K562 (cell line): ENCODE measurements around the gene NIPAL4. TPM values are rescaled to one million over a fixed set of nuclear protein-coding genes. Genes with fewer than 3 reads are reported as not detected.

Experiments used
- ATAC-seq: fragments of 200-7000 bp; cut with Tn5 transposase; 3 replicates; pipeline ENCODE4 v1.9.1; 2020; ENCODE audit warnings: moderate library complexity
- BruUV-seq: library from RNA; stranded (reverse); fragments of 400-500 nt; replicated peaks from 2 replicates; lab custom pipeline; 2021; lab: Mats Ljungman, UMichigan
- CTCF ChIA-PET: fragments of 300-600 bp; formaldehyde crosslinking; extraction: SDS; loops from one replicate; lab custom pipeline; 2021; ENCODE audit warnings: low intra/inter-chr PET ratio; lab: Yijun Ruan, JAX
- POLR2A ChIA-PET: fragments of 300-600, 350-650 bp; sonication (Branson Sonifier 250); formaldehyde crosslinking; extraction: SDS; loops from one replicate; lab custom pipeline; 2021; ENCODE audit warnings: antibody characterized with exemption, inconsistent platforms; lab: Yijun Ruan, JAX
- DNase-seq, 4 experiments: peaks; one replicate each; pipeline versions ENCODE4 v3.0.0 to v3.0.0-alpha.2; 2011 to 2018; ENCODE audit warnings: low spot score in 3 of 4, mixed read lengths in 3 of 4; ENCODE audit errors: extremely low read depth in 1 of 4
- FAIRE-seq: peaks from 2 replicates; lab custom pipeline; 2011; peaks lifted over from hg19 to GRCh38; lab: Jason Lieb, UNC
- H2AFZ ChIP-seq: 2 replicates; pipeline ENCODE4 v1.6.0; 2011; ENCODE audit warnings: low read depth, low read length, control low read depth, inconsistent platforms
- H3K27ac ChIP-seq: fragments of 200-600 bp; 3 replicates; pipeline ENCODE4 v1.8.0; 2011; ENCODE audit warnings: low read depth, mild to moderate bottlenecking, control low read depth, inconsistent platforms, low read length, moderate library complexity, mixed read lengths; ENCODE audit errors: extremely low read depth
- H3K27me3 ChIP-seq, 2 experiments: fragments of 300-600 bp in 1 of 2; 2 replicates in 1 of 2; 3 replicates in 1 of 2; pipeline versions ENCODE4 v1.6.0 to v1.8.0; 2011; ENCODE audit warnings: inconsistent platforms in 2 of 2, low read length in 2 of 2, mild to moderate bottlenecking in 1 of 2, mixed read lengths in 1 of 2, moderate library complexity in 1 of 2; ENCODE audit not compliant: control insufficient read depth in 2 of 2, insufficient read depth in 2 of 2
- H3K36me3 ChIP-seq: fragments of 300-600 bp; 3 replicates; pipeline ENCODE4 v1.8.0; 2011; ENCODE audit warnings: mild to moderate bottlenecking, low read length, inconsistent platforms; ENCODE audit not compliant: control insufficient read depth, insufficient read depth
- H3K4me1 ChIP-seq, 2 experiments: fragments of 200-600 bp in 1 of 2; replicated peaks in 1 of 2; 2 replicates in 1 of 2; 3 replicates in 1 of 2; pipeline versions ENCODE4 v1.5.1 to v1.8.0; 2011; ENCODE audit warnings: inconsistent platforms in 2 of 2, low read length in 2 of 2, mild to moderate bottlenecking in 1 of 2, mixed read lengths in 1 of 2, moderate library complexity in 1 of 2; ENCODE audit not compliant: control insufficient read depth in 2 of 2, insufficient read depth in 2 of 2
- H3K4me2 ChIP-seq: 2 replicates; pipeline ENCODE4 v1.6.1; 2011; ENCODE audit warnings: low read length, control low read depth, inconsistent platforms, mixed read lengths; ENCODE audit not compliant: insufficient read depth
- H3K4me3 ChIP-seq: fragments of 200-600 bp; sonication (generic), shearing (Covaris generic); 2 replicates; pipeline ENCODE4 v1.5.1; 2016; ENCODE audit warnings: control low read depth, inconsistent platforms
- H3K79me2 ChIP-seq: fragments of 200-600 bp; 3 replicates; pipeline ENCODE4 v1.8.0; 2011; ENCODE audit warnings: low read length, inconsistent platforms; ENCODE audit not compliant: control insufficient read depth, insufficient read depth
- H3K9ac ChIP-seq, 2 experiments: 2 replicates each; pipeline versions ENCODE4 v1.6.0 to v1.6.1; 2011; ENCODE audit warnings: low read depth in 2 of 2, low read length in 2 of 2, control low read depth in 1 of 2, inconsistent platforms in 1 of 2, mild to moderate bottlenecking in 1 of 2, mixed read lengths in 1 of 2; ENCODE audit not compliant: insufficient read depth in 1 of 2
- H3K9me1 ChIP-seq: one replicate; pipeline ENCODE4 v1.6.0; 2011; ENCODE audit warnings: inconsistent platforms, mild to moderate bottlenecking, low read length, moderate library complexity; ENCODE audit not compliant: control insufficient read depth, insufficient read depth
- H3K9me3 ChIP-seq: replicated peaks from 2 replicates; pipeline ENCODE4 v1.5.1; 2011; ENCODE audit warnings: low read depth, low read length, inconsistent platforms; ENCODE audit not compliant: control insufficient read depth, insufficient read depth
- H4K20me1 ChIP-seq: replicated peaks from 2 replicates; pipeline ENCODE4 v1.6.1; 2011; ENCODE audit warnings: low read length, inconsistent platforms, mixed read lengths; ENCODE audit not compliant: control insufficient read depth, insufficient read depth
- BRD9 ChIP-seq: fragments of 450-650 bp; IDR thresholded peaks from 2 replicates; pipeline ENCODE4 v1.6.1; 2018; ENCODE audit warnings: low read depth; ENCODE audit not compliant: partially characterized antibody
- HMBOX1 ChIP-seq: sonication (generic); IDR thresholded peaks from 2 replicates; pipeline ENCODE4 v1.6.1; 2016
- PTTG1 ChIP-seq: fragments of 450-650 bp; IDR thresholded peaks from 2 replicates; pipeline ENCODE4 v1.6.1; 2016; ENCODE audit warnings: low read depth, mild to moderate bottlenecking, missing genetic modification characterization, missing compliant biosample characterization
- SRSF3 ChIP-seq: fragments of 200-400 bp; formaldehyde crosslinking; IDR thresholded peaks from 2 replicates; pipeline ENCODE4 v1.6.1; 2016; ENCODE audit warnings: mild to moderate bottlenecking, low read length, moderate library complexity; ENCODE audit not compliant: insufficient read depth
- ZBTB33 ChIP-seq: sonication (generic); formaldehyde crosslinking; IDR thresholded peaks from 2 replicates; pipeline ENCODE4 v1.8.1; 2023; ENCODE audit warnings: mild to moderate bottlenecking, missing genetic modification reagents
- WGBS: fragments of 100-300 bp; shearing (Covaris generic); methylation state at CpG from one replicate; pipeline ENCODE4 v1.1.6; 2016; ENCODE audit warnings: low coverage, mixed read lengths; ENCODE audit not compliant: insufficient coverage; ENCODE audit errors: missing lambda C conversion rate; 5-methylcytosine and 5-hydroxymethylcytosine counted together
- in situ Hi-C: fragments of 300-500 bp; cut with MboI; formaldehyde crosslinking; loops from 4 replicates; pipeline ENCODE4 v1.15.0; 2018; ENCODE audit warnings: inconsistent platforms, mixed read lengths
- intact Hi-C: fragments of 100-400 bp; cut with micrococcal nuclease; formaldehyde crosslinking; loops from 2 replicates; pipeline ENCODE4 v1.14.2; 2022
- polyA plus RNA-seq, 8 experiments: library from polyadenylated mRNA; depleted of rRNA in 4 of 8; stranded (reverse) in 5 of 8; unstranded in 3 of 8; fragments of >200 nt; fragmentation: Nextera tagmentation in 2 of 8; fragmentation: Illumina TruSeq in 1 of 8; extraction: Ambion mirVana in 2 of 8; extraction: Trizol in 1 of 8; gene quantifications; 2 replicates each; pipeline versions ENCODE4 v1.2.1 to v1.2.3, GENCODE V29; 2011 to 2014; ENCODE audit warnings: inconsistent platforms in 1 of 8, missing spikeins in 1 of 8
- total RNA-seq, 7 experiments: library from RNA; depleted of rRNA in 6 of 7; stranded (reverse); fragments of >200 nt in 6 of 7; fragmentation: Illumina TruSeq in 2 of 7; extraction: Trizol in 2 of 7; gene quantifications; 2 replicates each; pipeline versions ENCODE4 v1.2.1 to v1.2.3, GENCODE V29; 2011 to 2021; ENCODE audit warnings: low replicate concordance in 1 of 7

Gene NIPAL4
- total and polyA plus RNA-seq, 9 of the 15 experiments (the other 6 are each of a cell fraction or from before 2014, with no cell fraction given), result not detected

- ChIA-PET CTCF (no interaction called here), POLR2A (no interaction called here)
- WGBS, result 9% methylated on average over 8 of the region's 8 CpGs
These were observed 3.1 kb downstream of the NIPAL4 start for GRCh38 chr5:157463081-157463480.

More at GRCh38 chr5:157463081-157463480, 3.1 kb downstream of the NIPAL4 start:
- TF ChIP-seq SRSF3, result no peak
- TF ChIP-seq PTTG1 (tag), result no peak
- no peak for TF ChIP-seq BRD9
- no peak for TF ChIP-seq HMBOX1
- TF ChIP-seq ZBTB33 (CRISPR knock-in tag), result no peak
- FAIRE-seq (no peak), ATAC-seq (no peak), DNase-seq (no peak)
- in situ Hi-C loops, result no loop called here
- Histone ChIP-seq H3K9me1 (no peaks in the 10 kb centered on the region), H2AFZ (no peak overlapping the region), H3K4me2 (no peak overlapping the region), H3K27ac (no peak overlapping the region), H3K4me1 (peaks cover 5 to 7% of the 10 kb centered on the region in 2 experiments; a peak in 3 of 5 replicates), H3K36me3 (no peaks in the 10 kb centered on the region), H3K27me3 (peaks cover 13 to 26% of the 10 kb centered on the region in 2 experiments; a peak in 3 of 5 replicates), H3K4me3 (no peak overlapping the region), H3K79me2 (no peaks in the 10 kb centered on the region), H3K9ac (no peak overlapping the region), H3K9me3 (no peaks in the 10 kb centered on the region), H4K20me1 (no peaks in the 10 kb centered on the region; the same call in 1 of the 2 replicates)
- no TSS peak for BruUV-seq
- intact Hi-C loops, result no loop called here
